ENCODE data around the gene HNRNPH2. TPM values are rescaled to one million over a fixed set of nuclear protein-coding genes. Genes with fewer than 3 reads are reported as not detected.

The HNRNPH2 gene
- total and polyA plus RNA-seq, 9 of the 15 experiments (the other 6 are each of a cell fraction or from before 2014, with no cell fraction given): 40.0 to 130 (median 60.3) TPM

GRCh38 chrX:101383679-101384205 lies 24.3 kb upstream of the HNRNPH2 start (continued):
- TF ChIP-seq FOXP1 (CRISPR knock-in tag; IDR thresholded peaks at IDR 0.05) (no peak), HINFP (tag; conservative IDR thresholded peaks at IDR 0.05; ENCODE audit: low read depth) (no peak), CCAR2 (IDR thresholded peaks at IDR 0.05; ENCODE audit: low read depth, low read length) (no peak), SMARCE1 (IDR thresholded peaks at IDR 0.05) (0 out of 2 replicates have a peak, but pooled peaks have one; percentile 25), MNT (conservative IDR thresholded peaks at IDR 0.05) (0 out of 4 replicates have a peak, but pooled peaks of 1 of the 2 experiments have one; percentile 19), NFIX (CRISPR knock-in tag; IDR thresholded peaks at IDR 0.05; ENCODE audit: low read depth) (no peak), DPF2 (IDR thresholded peaks at IDR 0.05) (no peak), KLF1 (tag; IDR thresholded peaks at IDR 0.05) (no peak), ASH1L (IDR thresholded peaks at IDR 0.05; ENCODE audit: borderline replicate concordance, low read depth, partially characterized antibody) (no peak), ZNF41 (CRISPR knock-in tag; conservative IDR thresholded peaks at IDR 0.05) (no peak), EWSR1 (IDR thresholded peaks at IDR 0.05; ENCODE audit: borderline replicate concordance, low read depth, partially characterized antibody) (no peak), RBM17 (IDR thresholded peaks at IDR 0.05; ENCODE audit: borderline replicate concordance, low read depth, low read length) (no peak), RFX1 (IDR thresholded peaks at IDR 0.05) (peak; percentile 30; the same call in 1 of the 2 replicates), ZBTB1 (CRISPR knock-in tag; IDR thresholded peaks at IDR 0.05; ENCODE audit: borderline replicate concordance, low read depth) (no peak), ZBTB7A (IDR thresholded peaks at IDR 0.05; ENCODE audit: borderline replicate concordance, control insufficient read depth, low read depth, low read length) (no peak), RNF219 (CRISPR knock-in tag; IDR thresholded peaks at IDR 0.05) (no peak), MEIS2 (IDR thresholded peaks at IDR 0.05; ENCODE audit: partially characterized antibody) (no peak)
- TF ChIP-seq, protein P1, sequence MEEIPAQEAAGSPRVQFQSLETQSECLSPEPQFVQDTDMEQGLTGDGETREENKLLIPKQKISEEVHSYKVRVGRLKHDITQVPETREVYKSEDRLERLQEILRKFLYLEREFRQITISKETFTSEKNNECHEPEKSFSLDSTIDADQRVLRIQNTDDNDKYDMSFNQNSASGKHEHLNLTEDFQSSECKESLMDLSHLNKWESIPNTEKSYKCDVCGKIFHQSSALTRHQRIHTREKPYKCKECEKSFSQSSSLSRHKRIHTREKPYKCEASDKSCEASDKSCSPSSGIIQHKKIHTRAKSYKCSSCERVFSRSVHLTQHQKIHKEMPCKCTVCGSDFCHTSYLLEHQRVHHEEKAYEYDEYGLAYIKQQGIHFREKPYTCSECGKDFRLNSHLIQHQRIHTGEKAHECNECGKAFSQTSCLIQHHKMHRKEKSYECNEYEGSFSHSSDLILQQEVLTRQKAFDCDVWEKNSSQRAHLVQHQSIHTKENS (CRISPR knock-in tag; IDR thresholded peaks at IDR 0.05): no peak

All from K562 (cell line).